ENCODE measurements around the gene DLG2.

DNA sequence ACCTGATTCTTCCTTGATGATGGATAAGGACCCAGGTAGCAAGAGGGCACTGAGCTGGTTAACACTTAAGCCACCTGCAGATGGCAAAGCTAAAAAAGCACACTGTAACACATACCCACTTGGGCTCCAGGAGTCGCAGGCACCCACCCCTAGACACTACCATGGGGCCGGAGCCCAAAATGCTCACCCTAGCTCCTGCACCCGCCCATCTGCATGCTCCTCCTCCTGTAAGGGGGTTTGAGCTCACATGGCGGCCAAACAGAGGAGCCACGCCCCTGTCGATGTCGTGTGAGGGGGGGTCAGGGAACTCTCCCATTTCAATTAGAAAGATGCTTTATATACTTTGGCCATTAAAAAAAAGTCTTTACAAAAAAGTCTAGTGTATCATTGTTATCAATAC is 370.7 kb downstream of the DLG2 start:
- TF ChIP-seq, protein P1, sequence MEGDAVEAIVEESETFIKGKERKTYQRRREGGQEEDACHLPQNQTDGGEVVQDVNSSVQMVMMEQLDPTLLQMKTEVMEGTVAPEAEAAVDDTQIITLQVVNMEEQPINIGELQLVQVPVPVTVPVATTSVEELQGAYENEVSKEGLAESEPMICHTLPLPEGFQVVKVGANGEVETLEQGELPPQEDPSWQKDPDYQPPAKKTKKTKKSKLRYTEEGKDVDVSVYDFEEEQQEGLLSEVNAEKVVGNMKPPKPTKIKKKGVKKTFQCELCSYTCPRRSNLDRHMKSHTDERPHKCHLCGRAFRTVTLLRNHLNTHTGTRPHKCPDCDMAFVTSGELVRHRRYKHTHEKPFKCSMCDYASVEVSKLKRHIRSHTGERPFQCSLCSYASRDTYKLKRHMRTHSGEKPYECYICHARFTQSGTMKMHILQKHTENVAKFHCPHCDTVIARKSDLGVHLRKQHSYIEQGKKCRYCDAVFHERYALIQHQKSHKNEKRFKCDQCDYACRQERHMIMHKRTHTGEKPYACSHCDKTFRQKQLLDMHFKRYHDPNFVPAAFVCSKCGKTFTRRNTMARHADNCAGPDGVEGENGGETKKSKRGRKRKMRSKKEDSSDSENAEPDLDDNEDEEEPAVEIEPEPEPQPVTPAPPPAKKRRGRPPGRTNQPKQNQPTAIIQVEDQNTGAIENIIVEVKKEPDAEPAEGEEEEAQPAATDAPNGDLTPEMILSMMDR (IDR thresholded peaks at IDR 0.05; ENCODE audit: low read depth, low read length): no peak
- no peak for TF ChIP-seq EZH2phosphoT487 (IDR thresholded peaks at IDR 0.05; ENCODE audit: low read depth)
